RWPE1 (cell line): ENCODE results near the gene IQGAP3.

ENCODE experiments used
- CTCF ChIA-PET: fragments of 350-600 bp; sonication (Branson Sonifier 250); formaldehyde crosslinking; extraction: SDS; loops from one replicate; lab custom pipeline; 2021; lab: Yijun Ruan, JAX
- POLR2A ChIA-PET: fragments of 400-600 bp; formaldehyde crosslinking; extraction: SDS; loops from one replicate; lab custom pipeline; 2020; ENCODE audit warnings: antibody characterized with exemption; ENCODE audit not compliant: low non-redundant PET; lab: Yijun Ruan, JAX
- DNase-seq: peaks from one replicate; pipeline ENCODE4 v3.0.0; 2012; ENCODE audit warnings: low spot score
- H3K27ac ChIP-seq: fragments of 450-650 bp; 2 replicates; pipeline ENCODE4 v1.5.1; 2017
- TF ChIP-seq, protein P1 (sequence below): fragments of 450-650 bp; conservative IDR thresholded peaks from 2 replicates; pipeline ENCODE4 v1.5.1; 2017; ENCODE audit warnings: low read depth, mild to moderate bottlenecking

IQGAP3 gene

DNA sequence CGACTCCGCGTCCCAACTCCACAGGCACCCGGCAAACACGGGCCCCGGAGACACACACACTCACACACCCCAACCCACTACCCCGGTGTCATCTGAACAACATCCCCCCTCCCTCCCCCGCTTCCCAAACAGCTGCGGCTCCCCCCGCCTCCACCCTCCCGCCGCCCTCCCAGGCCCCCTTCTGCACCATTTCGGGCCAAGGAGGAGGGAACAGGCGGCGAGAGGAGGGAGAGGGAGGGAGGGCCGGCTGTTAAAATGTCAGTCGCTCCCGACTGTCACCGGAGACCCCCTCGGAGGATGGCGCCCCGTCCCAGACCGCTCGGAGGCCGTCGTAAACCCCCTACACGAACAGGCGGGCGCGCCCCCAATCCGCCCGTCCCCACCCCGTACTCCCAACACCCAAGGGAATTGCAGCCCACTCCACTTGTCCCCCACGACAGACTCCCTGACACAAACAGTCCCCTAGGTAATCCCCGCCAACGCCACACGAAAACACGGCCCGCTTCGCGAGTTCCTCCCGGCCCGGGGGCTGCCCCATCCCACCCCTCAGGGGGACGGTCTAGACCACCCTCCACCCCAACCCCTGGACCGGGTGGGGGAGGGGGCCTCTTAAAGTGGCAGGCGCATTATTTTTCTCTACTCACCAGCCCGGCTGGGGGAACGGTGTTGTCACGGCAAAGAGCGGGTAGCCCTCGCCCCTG, 72.4 kb downstream of the IQGAP3 start:
- TF ChIP-seq, protein P1, sequence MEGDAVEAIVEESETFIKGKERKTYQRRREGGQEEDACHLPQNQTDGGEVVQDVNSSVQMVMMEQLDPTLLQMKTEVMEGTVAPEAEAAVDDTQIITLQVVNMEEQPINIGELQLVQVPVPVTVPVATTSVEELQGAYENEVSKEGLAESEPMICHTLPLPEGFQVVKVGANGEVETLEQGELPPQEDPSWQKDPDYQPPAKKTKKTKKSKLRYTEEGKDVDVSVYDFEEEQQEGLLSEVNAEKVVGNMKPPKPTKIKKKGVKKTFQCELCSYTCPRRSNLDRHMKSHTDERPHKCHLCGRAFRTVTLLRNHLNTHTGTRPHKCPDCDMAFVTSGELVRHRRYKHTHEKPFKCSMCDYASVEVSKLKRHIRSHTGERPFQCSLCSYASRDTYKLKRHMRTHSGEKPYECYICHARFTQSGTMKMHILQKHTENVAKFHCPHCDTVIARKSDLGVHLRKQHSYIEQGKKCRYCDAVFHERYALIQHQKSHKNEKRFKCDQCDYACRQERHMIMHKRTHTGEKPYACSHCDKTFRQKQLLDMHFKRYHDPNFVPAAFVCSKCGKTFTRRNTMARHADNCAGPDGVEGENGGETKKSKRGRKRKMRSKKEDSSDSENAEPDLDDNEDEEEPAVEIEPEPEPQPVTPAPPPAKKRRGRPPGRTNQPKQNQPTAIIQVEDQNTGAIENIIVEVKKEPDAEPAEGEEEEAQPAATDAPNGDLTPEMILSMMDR: no peak
- DNase-seq: no peak
- POLR2A ChIA-PET: interaction anchor here (0.6 to 1.4 kb wide), 3 partner anchors 43 to 113 kb away, joined by 4 to 7 read pairs (median 5); no protein-coding TSS in a partner anchor
- CTCF ChIA-PET: interaction anchor here (0.6 to 1.6 kb wide), 6 partner anchors 9 to 399 kb away, joined by 3 to 6 read pairs (median 4); no protein-coding TSS in a partner anchor
- peak overlapping the region; percentile 99 for H3K27ac ChIP-seq

GRCh38 chr1:156499194-156499841, 73.0 kb downstream of the IQGAP3 start:
- TF ChIP-seq, protein P1: no peak
- POLR2A ChIA-PET: no interaction called here
- CTCF ChIA-PET: interaction anchor here (0.6 to 1.1 kb wide), 4 partner anchors 9 to 160 kb away, joined by 4 to 6 read pairs (median 5); no protein-coding TSS in a partner anchor
- no peak for DNase-seq
- H3K27ac ChIP-seq: peak overlapping the region; percentile 99

- ChIA-PET POLR2A (no interaction called here), CTCF (interaction anchor here (0.6 to 1.1 kb wide), 3 partner anchors 9 to 137 kb away, joined by 3 to 5 read pairs (median 5); no protein-coding TSS in a partner anchor)
- TF ChIP-seq, protein P1: no peak
- peak overlapping the region; percentile 99 for H3K27ac ChIP-seq
- no peak for DNase-seq
Measured at GRCh38 chr1:156498432-156499193, 73.8 kb downstream of the IQGAP3 start.

DNA sequence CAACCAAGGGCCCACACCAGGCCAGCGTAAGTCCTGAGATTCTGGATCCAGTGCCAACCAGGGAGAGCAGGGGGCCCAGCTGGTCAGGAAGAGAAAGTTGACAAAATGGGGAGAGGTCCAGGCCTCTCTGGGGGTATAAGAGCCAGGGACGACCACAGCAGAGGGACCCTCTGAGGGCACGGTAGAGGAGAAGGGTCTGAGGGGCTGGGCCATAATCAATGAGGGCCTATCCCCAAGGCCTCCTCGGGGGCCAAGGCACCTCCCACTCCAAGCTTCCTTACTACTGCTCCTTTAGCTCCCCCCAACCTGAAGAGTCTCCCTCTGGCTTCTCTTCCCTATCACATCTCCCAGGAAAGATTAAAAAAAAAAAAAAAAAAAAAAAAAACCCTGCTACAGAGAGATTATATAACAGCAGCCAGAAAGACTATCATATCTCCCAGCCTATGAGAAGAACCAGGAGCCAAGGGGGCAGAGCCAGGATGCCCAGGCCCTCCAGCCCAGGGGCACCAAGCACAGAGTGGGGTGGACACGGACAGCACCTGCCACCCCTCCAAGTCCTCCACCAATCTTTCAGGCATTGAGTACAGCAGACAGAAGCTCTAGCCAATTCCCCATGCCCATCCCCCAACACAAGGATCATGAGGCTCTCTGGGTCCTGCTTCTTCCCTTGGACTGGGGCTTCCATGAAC, 74.5 kb downstream of the IQGAP3 start:
- no peak for DNase-seq
- POLR2A ChIA-PET: no interaction called here
- TF ChIP-seq, protein P1: no peak
- peak overlapping the region; percentile 99 for H3K27ac ChIP-seq
- CTCF ChIA-PET: interaction anchor here (0.6 kb wide), 1 partner anchor 8 kb away, joined by 3 read pairs; no protein-coding TSS in a partner anchor

DNA sequence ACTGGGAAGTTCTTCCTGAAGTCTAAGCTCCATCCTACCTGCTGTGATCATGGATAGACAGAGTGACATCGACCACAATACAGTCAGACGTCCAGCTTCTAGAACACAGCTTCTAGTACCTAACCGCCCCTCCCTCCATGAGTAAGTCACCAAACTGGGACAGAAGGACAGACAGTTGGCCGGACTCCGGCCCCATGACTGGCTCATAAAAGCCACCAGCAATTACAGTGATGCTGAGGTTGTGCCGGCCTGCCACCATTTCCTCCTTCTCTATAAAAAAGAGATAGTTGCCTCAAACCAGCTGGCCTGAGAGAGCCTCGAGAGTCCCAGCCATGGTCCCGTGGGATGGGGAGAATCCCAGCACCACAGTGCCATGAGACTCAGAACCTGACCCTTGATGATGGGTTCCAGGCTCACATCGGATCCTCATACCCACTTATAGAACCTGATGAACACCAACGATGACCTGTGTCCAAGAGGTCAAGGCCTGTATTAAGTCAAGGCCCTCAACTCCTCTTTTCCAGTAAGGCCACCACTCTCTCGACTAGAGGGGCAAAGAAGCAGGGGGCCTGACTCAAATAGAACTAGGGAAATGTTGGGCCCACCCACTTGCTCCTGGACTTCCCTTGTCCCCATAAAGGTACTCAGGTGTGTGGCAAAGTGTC, 75.2 kb downstream of the IQGAP3 start:
- no peak for DNase-seq
- POLR2A ChIA-PET: no interaction called here
- CTCF ChIA-PET: interaction anchor here (0.6 kb wide), 1 partner anchor 52 kb away, joined by 4 read pairs; no protein-coding TSS in a partner anchor
- TF ChIP-seq, protein P1: no peak
- peak overlapping the region; percentile 99 for H3K27ac ChIP-seq
